GM18868 (cell line): Measurements from ENCODE around the gene EME2.

ENCODE experiments used
- ATAC-seq: cut with Tn5 transposase; IDR thresholded peaks from one replicate; pipeline ENCODE4 v1.9.1; 2021; ENCODE audit warnings: mild to moderate bottlenecking, moderate library complexity; ENCODE audit not compliant: unreplicated experiment

EME2 gene

DNA sequence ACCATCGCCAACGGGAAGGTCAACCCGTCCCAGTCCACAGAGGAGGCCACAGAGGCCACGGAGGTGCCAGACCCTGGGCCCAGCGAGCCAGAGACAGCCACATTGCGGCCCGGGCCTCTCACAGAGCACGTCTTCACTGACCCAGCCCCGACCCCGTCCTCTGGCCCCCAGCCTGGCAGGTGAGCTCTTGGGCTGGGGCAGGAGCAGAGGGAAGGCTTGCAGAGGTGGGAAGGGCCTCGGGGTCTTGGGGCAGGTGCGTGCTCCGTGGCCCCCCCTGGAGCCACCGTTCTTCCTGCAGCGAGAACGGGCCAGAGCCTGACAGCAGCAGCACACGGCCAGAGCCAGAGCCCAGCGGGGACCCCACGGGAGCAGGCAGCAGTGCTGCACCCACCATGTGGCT, 6.4 kb upstream of the EME2 start:
- ATAC-seq: no peak

DNA sequence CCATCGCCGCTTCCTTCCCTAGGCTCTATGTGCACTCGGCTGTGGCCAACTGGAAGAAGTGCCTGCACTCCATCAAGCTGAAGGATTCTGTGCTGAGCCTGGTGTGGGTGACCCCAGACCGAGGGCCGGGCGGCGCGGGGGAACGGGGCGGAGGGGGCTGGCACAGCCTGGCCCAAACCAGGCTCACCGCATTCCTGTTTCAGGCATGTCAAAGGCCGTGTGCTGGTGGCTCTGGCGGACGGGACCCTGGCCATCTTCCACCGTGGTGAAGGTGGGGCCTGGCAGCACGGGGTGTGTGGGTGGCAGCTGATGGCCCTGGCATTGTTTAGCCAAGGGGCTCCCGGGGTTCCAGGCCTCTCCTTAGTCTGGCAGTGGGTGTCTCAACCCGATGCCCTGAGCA, 5.9 kb upstream of the EME2 start:
- ATAC-seq: no peak

- no peak for ATAC-seq
Observed at GRCh38 chr16:1767116-1767994, 5.3 kb upstream of the EME2 start.

- ATAC-seq: no peak
Observed at GRCh38 chr16:1768061-1768766, 4.4 kb upstream of the EME2 start.

GRCh38 chr16:1768767-1769401, 3.7 kb upstream of the EME2 start:
- no peak for ATAC-seq

DNA sequence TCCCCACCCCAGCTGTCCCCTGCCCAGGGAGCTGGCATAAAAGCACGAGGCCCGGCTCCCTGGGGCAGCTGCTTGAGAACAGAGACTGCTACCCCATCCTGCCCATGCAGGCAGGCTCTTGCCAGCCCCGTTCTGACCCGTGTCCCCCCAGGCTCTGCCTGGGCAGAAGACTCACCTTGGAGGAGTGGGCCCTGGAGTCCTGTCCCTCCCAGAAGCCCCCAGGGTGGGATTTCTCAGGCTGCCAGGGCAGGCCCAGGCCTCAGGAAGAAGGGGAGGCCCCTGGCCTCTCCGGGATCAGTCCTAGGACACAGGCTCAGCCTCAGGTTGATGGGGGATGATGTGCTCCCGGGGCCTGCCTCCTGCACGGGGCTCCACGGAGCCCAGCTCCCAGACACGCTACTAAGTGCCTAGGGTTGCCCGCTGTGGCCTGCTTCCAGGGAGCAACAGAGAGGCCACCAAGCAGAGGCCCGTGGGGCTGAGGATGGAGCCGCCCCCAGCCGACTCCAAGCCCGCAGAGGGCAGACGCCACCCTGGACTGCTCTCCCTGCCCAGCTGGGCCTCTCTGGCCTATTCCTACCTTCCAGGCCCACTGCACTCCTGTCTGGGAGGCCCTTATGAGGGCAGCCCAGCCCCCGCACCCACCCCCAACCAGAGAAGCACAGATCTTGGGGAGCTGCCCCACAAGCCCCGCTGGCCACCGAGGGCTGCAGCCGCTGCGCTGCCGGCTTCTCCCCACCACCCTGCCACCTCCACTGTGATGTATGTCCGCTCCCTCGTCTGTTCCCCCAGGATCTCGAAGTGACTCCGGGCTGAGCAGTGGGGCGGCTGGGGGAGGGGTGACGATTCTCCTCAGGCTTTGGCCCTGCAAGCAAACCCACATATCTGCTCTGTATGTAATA, 3.0 kb upstream of the EME2 start:
- ATAC-seq: no peak

- ATAC-seq: no peak
Observed at GRCh38 chr16:1770328-1771187, 2.1 kb upstream of the EME2 start.

- no peak for ATAC-seq
Observed at GRCh38 chr16:1771188-1771863, 1.3 kb upstream of the EME2 start, which contains the start of gene NME3. NME3 (minus strand) TSS chr16:1771543; CDS start chr16:1771534, 9 bp downstream.

GRCh38 chr16:1771864-1772361, 697 bp upstream of the EME2 start:
- no peak for ATAC-seq

- ATAC-seq: peak; percentile 39
Observed at GRCh38 chr16:1772908-1773702, 495 bp downstream of the EME2 start, which contains the start of gene MRPS34. MRPS34 (minus strand) TSS chr16:1773134; CDS start chr16:1773119, 15 bp downstream.

DNA sequence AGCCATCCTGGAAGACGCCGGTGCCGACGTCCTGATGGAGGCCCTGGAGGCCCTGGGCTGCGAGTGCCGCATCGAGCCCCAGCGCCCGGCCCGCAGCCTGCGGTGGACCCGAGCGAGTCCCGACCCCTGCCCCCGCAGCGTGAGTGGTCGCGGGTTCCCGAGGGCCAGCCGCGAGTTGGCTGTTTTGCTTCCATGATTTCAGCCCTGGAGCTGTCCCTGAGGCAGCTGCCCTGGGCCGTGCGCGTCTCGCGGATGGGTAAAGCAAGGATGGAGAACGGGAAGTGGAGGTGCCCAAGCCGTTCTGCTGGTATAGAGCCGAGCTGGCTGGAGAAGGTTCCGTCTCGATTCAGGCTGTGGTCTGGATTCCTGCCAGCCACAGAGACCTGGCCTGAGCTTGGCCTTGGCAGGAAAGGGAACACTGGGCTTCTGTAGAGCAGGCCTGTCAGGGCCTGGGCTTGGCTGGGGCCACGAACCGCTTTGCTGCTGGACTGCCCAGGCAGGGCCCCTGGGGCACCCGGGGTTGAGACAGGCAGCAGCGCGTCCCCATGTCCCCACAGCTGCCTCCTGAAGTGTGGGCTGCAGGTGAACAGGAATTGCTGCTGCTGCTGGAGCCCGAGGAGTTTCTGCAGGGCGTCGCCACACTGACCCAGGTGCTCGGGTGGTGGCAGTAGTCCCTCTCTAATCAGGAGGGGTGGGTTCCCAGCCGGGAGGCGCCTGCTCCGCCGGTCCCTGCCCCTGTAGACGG, 1.3 kb downstream of the EME2 start:
- no peak for ATAC-seq

DNA sequence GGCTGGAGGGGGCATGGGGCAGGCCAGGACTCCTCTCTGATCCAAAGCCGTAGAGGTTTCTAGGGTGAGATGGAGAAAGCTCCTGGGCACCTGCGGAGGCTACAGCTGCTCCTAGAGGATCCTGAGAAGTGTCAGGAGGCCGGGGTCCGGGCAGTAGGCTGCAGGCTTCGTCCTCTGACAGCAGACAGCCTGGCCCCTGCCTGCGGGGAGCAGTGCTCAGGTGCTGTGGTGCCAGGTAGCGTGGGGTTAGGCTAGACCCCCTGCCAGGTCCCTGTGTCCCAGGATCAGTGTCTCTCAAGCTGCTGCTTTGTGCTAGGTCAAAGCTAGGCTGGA, 1.8 kb downstream of the EME2 start:
- no peak for ATAC-seq

DNA sequence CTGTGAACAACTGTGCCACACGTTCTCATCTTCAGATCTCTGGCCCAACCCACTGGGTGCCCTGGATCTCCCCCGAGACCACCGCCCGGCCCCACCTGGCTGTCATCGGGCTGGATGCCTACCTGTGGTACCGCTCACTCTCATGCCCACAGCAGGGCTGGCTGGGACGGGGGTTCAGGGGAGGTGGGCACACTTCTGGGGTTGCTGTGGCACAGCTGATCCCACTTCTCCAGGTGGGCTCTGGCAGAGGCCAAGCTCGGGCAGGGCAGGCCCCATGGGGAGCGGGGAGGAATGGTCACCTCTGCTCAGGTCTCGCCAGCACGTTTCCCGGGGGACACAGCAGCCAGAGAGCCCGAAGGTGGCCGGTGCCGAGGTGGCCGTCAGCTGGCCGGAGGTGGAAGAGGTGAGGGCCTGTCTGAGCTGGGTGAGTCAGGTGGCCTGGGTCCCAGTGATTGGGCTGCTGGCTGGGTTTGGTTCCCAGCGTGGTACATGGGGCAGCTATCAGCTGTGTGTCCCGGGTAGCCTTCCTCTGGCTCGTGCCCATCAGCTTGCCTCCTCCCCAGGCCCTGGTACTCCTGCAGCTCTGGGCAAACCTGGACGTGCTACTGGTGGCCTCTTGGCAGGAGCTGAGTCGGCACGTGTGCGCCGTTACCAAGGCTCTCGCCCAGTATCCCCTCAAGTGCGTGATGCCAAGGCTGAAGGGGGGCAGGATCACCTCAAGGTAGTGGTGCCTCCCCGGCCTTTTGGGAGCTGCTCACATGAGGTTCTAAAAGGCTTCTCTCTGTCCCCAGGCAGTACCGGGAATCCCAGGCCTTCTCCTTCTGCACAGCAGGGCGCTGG, 2.6 kb downstream of the EME2 start:
- ATAC-seq: no peak

- no peak for ATAC-seq
Observed at GRCh38 chr16:1775846-1776671, 3.4 kb downstream of the EME2 start.

GRCh38 chr16:1776672-1776955, 4.0 kb downstream of the EME2 start:
- no peak for ATAC-seq

DNA sequence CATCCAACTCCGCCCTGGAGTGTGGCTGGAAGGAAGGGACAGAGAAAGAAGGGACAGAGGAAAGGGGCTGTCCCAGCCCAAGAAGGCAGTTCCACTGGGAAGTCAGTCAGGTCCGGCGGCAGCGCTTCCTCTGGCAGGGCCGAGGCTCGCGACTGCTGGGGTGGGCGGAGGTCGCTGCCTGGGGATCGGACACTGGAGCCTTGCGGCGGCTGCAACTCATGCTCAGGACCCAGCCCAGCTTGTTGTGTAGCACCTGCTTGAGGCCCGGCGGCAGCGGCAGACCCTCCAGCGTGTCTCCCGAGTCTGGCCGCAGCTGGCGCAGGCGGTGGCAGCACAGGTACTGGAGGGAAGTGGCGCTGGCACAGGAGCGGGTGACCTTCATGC, 4.4 kb downstream of the EME2 start:
- ATAC-seq: no peak
